Motor neuron (in vitro differentiated cells): Measurements from ENCODE around the gene GALK1. TPM values are rescaled to one million over a fixed set of nuclear protein-coding genes. Genes with fewer than 3 reads are reported as not detected.

Experiments used
- ATAC-seq, 8 experiments: fragments of 200-7000 bp; cut with Tn5 transposase; replicated peaks in 6 of 8; 2 replicates each; pipeline ENCODE4 v1.8.0; 2021; ENCODE audit warnings: mild to moderate bottlenecking in 8 of 8, moderate library complexity in 8 of 8
- H3K27ac ChIP-seq, 2 donors: fragments of 250-450 bp; sonication (Bioruptor Pico); 2 replicates each; pipeline ENCODE4 v1.9.0; 2021; ENCODE audit warnings: antibody characterized with exemption in 2 of 2, mild to moderate bottlenecking in 2 of 2, moderate library complexity in 1 of 2
- H3K4me1 ChIP-seq, 2 donors: fragments of 250-450 bp; sonication (Bioruptor Pico); replicated peaks in 1 of 2; 2 replicates each; pipeline ENCODE4 v1.6.1; 2021; ENCODE audit warnings: antibody characterized with exemption in 2 of 2, mild to moderate bottlenecking in 2 of 2, moderate library complexity in 1 of 2
- H3K4me3 ChIP-seq, 5 donors: fragments of 250-450 bp; sonication (Bioruptor Pico); 2 replicates each; pipeline ENCODE4 v1.9.0; 2021; ENCODE audit warnings: antibody characterized with exemption in 5 of 5, mild to moderate bottlenecking in 5 of 5, moderate library complexity in 4 of 5
- WGBS, 10 experiments: fragments of 450-650 bp; shearing (Covaris generic); methylation state at CpG; one replicate each; pipeline ENCODE4 v1.0.0; 2022; 5-methylcytosine and 5-hydroxymethylcytosine counted together
- in situ Hi-C, 9 experiments: fragments of 400-800 bp; cut with MboI; loops; one replicate each; pipeline ENCODE4 v1.15.0; 2021; ENCODE audit warnings: low sequenced_read_pairs in 9 of 9, low pct_unique_long_range_greater_than_20kb in 2 of 9; ENCODE audit not compliant: unreplicated experiment in 9 of 9
- total RNA-seq, 8 experiments: library from RNA; unstranded; fragments of 300-600 nt; gene quantifications; 2 replicates each; pipeline versions ENCODE4 v1.2.3 to v1.2.4, GENCODE V29; 2022

GALK1 gene
- total RNA-seq, 8 experiments from 2014 or later, result 10.0 to 32.7 (median 16.4) TPM

DNA sequence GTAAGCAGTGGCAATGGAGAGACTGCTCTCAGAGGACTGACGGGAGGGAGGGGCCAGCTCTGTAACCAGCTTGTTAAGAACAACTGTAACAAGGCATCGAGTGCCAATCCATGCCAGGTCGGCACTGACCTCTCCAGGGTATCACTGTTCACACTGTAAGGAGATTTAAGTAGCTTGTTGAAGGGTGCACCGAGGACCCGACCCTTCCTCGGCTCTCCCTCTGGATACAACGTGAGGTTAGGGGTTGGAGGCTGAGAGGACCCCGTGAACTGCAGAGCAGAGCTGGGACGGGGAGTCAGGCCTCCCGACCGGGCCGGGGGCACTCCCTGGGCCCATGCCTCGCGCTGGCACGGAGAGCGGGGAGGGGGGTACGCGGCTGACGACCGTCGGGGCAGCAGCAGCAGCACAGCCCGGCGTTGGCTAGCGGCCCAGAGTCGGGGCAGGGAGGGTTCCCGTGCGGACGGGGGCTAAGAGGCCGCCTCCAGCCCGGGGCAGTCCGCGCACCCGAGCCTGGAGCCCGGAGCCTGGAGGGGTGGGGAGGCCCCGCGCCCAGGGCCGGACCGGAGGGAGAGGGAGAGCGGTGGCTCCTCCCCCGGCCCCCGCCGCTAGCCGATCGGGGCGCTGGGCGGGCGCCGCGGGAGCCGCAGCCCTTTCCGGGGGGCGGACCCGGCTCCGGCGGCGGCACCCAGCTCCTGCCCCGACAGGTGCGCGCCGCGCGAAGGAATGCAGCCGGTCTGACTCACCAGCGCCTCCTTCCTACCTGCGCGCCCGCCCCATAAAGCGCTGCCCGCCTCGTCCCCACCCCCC lies 44.1 kb downstream of the GALK1 start, which contains the start of gene ITGB4:
Gene ITGB4, plus strand, starts transcription at position 804 of the 807 bp plus-strand sequence. CDS start 3,245 bp downstream, outside the sequence.
- ATAC-seq, result peak; percentile 26 to 85 (median 74)
- WGBS, 10 experiments, result 0 to 51% (median 8%) methylated on average over 1 to 5 of the region's 70 CpGs; no CpG with 5 or more reads in 5 of the 10 experiments
- H3K27ac ChIP-seq, result no peak within 1 kb of the TSS

GRCh38 chr17:75719732-75720131 lies 45.3 kb downstream of the GALK1 start:
- H3K4me3 ChIP-seq, result no peak overlapping the region
- 63 to 100% (median 80%) methylated on average over 1 to 2 of the region's 2 CpGs; no CpG with 5 or more reads in 3 of the 10 experiments for WGBS, 10 experiments
- no peak overlapping the region for H3K27ac ChIP-seq
- in situ Hi-C loops, result no loop called here
- ATAC-seq, result no peak
- no peaks in the 10 kb centered on the region for H3K4me1 ChIP-seq

More for the DNA sequence above, 44.1 kb downstream of the GALK1 start, which contains the start of gene ITGB4:
- Histone ChIP-seq H3K4me3 (peak within 1 kb of the TSS in 4 of 5 donors; percentile 1 to 19 (median 10)), H3K4me1 (no peaks in the 10 kb centered on the region)
- in situ Hi-C loops, result no loop called here

GRCh38 chr17:75712446-75712845 lies 52.5 kb downstream of the GALK1 start:
- 0 to 80% (median 7%) methylated on average over 1 to 2 of the region's 2 CpGs; no CpG with 5 or more reads in 6 of the 10 experiments for WGBS, 10 experiments
- in situ Hi-C loops, result no loop called here
- H3K27ac ChIP-seq, result no peak overlapping the region
- H3K4me3 ChIP-seq, result no peak overlapping the region
- H3K4me1 ChIP-seq, result no peaks in the 10 kb centered on the region
- peak in 3 of 8 experiments; percentile 70 to 88 (median 84) for ATAC-seq

Other genes starting within 250 kb of the GALK1 start
- 10 to 100 TPM in 1 of 8 experiments, 1 to 10 TPM in 7; 2.2 to 10.8 (median 6.4) TPM for gene CASKIN2, start 249.7 kb downstream of the GALK1 start, total RNA-seq
- 10 to 100 TPM; 11.1 to 25.1 (median 14.9) TPM for gene TSEN54, start 248.7 kb downstream of the GALK1 start, total RNA-seq
- 1 to 10 TPM in 6 of 8 experiments, under 1 TPM in 2; 0.60 to 6.1 (median 3.0) TPM for gene LLGL2, start 239.5 kb downstream of the GALK1 start, total RNA-seq
- gene MYO15B, start 177.4 kb downstream of the GALK1 start, total RNA-seq, result 10 to 100 TPM in 1 of 8 experiments, 1 to 10 TPM in 7; 2.9 to 31.5 (median 4.5) TPM
- gene SMIM5, start 131.8 kb downstream of the GALK1 start, total RNA-seq, result 1 to 10 TPM in 3 of 8 experiments, under 1 TPM in 5; 0.16 to 3.9 (median 0.88) TPM
- 10 to 100 TPM; 12.6 to 58.3 (median 22.8) TPM for gene RECQL5, start 98.0 kb downstream of the GALK1 start, total RNA-seq
- 100 to 1,000 TPM in 1 of 8 experiments, 10 to 100 TPM in 7; 52.5 to 106 (median 75.2) TPM for gene SAP30BP, start 97.9 kb downstream of the GALK1 start, total RNA-seq
- gene ITGB4, start 43.7 kb downstream of the GALK1 start, total RNA-seq, result 10 to 100 TPM in 1 of 8 experiments, 1 to 10 TPM in 4, under 1 TPM in 3; 0.46 to 40.8 (median 2.0) TPM
- gene UNK, start 19.6 kb upstream of the GALK1 start, total RNA-seq, result 10 to 100 TPM; 14.6 to 38.2 (median 20.0) TPM
- 1 to 10 TPM in 7 of 8 experiments, under 1 TPM in 1; 0.87 to 9.1 (median 2.7) TPM for gene UNC13D, start 79.2 kb upstream of the GALK1 start, total RNA-seq
- gene WBP2, start 90.1 kb upstream of the GALK1 start, total RNA-seq, result 10 to 100 TPM; 51.3 to 86.5 (median 60.1) TPM
- gene TRIM47, start 113.4 kb upstream of the GALK1 start, total RNA-seq, result 10 to 100 TPM in 2 of 8 experiments, 1 to 10 TPM in 5, under 1 TPM in 1; 0.67 to 15.1 (median 4.8) TPM
- 10 to 100 TPM in 7 of 8 experiments, 1 to 10 TPM in 1; 8.7 to 22.5 (median 13.4) TPM for gene TRIM65, start 131.8 kb upstream of the GALK1 start, total RNA-seq
- 10 to 100 TPM; 31.1 to 77.0 (median 47.0) TPM for gene MRPL38, start 139.7 kb upstream of the GALK1 start, total RNA-seq
- gene FBF1, start 175.8 kb upstream of the GALK1 start, total RNA-seq, result 10 to 100 TPM in 3 of 8 experiments, 1 to 10 TPM in 5; 4.8 to 14.7 (median 7.6) TPM
- 100 to 1,000 TPM in 1 of 8 experiments, 10 to 100 TPM in 7; 14.6 to 106 (median 32.4) TPM for gene ACOX1, start 214.0 kb upstream of the GALK1 start, total RNA-seq
- gene TEN1, start 214.0 kb upstream of the GALK1 start, total RNA-seq, result 10 to 100 TPM in 6 of 8 experiments, 1 to 10 TPM in 2; 7.8 to 29.8 (median 15.4) TPM
- gene CDK3, start 235.7 kb upstream of the GALK1 start, total RNA-seq, result 10 to 100 TPM in 1 of 8 experiments, 1 to 10 TPM in 7; 3.5 to 11.0 (median 6.2) TPM